Measurements from ENCODE around the gene TSKU. TPM values are rescaled to one million over a fixed set of nuclear protein-coding genes. Genes with fewer than 3 reads are reported as not detected.

The TSKU gene
- polyA plus RNA-seq, 3 donors = not detected

DNA sequence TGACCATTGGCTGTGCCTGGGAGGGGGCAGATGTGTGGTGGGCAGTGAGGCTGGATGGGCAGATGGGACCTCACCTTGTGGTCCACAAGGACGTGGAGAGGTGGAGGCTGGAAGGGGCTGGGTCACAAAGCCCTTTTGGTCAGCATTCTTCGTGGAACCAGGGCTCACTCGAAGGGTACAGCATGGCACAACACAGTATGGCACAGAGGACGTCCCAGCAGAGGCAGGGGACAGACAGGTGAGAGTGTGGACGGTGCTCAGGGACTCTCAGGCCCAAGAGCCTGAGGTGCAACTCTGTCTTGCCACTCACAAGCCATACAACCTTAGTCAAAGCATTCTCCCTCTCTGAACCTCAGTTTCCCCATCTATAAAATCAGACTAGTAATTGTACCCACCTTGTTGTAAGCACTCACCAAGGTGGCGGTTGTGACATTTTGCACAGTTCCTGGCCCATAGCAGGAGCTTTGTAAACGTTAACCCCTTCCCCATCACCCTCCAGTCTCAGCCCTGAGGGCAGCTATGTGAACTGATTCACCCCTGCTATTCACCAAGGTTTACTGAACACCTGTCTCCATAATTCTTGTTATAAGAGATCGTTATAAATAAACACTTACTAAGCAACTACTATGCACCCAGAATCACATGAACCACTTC is 11.6 kb upstream of the TSKU start:
- Histone ChIP-seq H3K9ac (ENCODE audit: insufficient read depth, low read length, poor library complexity, severe bottlenecking) (no peak overlapping the region), H4K20me1 (ENCODE audit: insufficient read depth, low read length) (no peaks in the 10 kb centered on the region), H3K4me3 (replicated peaks in 1 of 3; ENCODE audit: low read depth in 2 of 3, low read length in 3 of 3) (no peak overlapping the region), H3K27me3 (ENCODE audit: control insufficient read depth in 2 of 2, insufficient read depth in 2 of 2, low read length in 2 of 2) (peaks cover 4 to 17% of the 10 kb centered on the region in 2 donors), H3K4me2 (replicated peaks; ENCODE audit: extremely low read depth, low read length, poor library complexity, severe bottlenecking) (no peak overlapping the region), H3K36me3 (replicated peaks in 1 of 2; ENCODE audit: control insufficient read depth in 1 of 2, insufficient read depth in 2 of 2, low read length in 2 of 2) (no peaks in the 10 kb centered on the region), H2AFZ (ENCODE audit: insufficient read depth, low read depth, low read length, poor library complexity, severe bottlenecking) (no peak overlapping the region), H3K27ac (ENCODE audit: low read depth in 1 of 2, low read length in 2 of 2) (no peak overlapping the region), H3K4me1 (ENCODE audit: control insufficient read depth in 1 of 2, insufficient read depth in 2 of 2, low read length in 2 of 2) (peaks cover 26 to 31% of the 10 kb centered on the region in 2 donors), H3K9me3 (replicated peaks in 1 of 2; ENCODE audit: control insufficient read depth in 1 of 2, insufficient read depth in 1 of 2, low read length in 2 of 2) (peaks cover 12% of the 10 kb centered on the region in 2 donors), H3K79me2 (ENCODE audit: insufficient read depth, low read length) (no peaks in the 10 kb centered on the region)
- TF ChIP-seq, protein P1, sequence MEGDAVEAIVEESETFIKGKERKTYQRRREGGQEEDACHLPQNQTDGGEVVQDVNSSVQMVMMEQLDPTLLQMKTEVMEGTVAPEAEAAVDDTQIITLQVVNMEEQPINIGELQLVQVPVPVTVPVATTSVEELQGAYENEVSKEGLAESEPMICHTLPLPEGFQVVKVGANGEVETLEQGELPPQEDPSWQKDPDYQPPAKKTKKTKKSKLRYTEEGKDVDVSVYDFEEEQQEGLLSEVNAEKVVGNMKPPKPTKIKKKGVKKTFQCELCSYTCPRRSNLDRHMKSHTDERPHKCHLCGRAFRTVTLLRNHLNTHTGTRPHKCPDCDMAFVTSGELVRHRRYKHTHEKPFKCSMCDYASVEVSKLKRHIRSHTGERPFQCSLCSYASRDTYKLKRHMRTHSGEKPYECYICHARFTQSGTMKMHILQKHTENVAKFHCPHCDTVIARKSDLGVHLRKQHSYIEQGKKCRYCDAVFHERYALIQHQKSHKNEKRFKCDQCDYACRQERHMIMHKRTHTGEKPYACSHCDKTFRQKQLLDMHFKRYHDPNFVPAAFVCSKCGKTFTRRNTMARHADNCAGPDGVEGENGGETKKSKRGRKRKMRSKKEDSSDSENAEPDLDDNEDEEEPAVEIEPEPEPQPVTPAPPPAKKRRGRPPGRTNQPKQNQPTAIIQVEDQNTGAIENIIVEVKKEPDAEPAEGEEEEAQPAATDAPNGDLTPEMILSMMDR (IDR thresholded peaks at IDR 0.05) = no peak
- H3K4me3 Mint-ChIP-seq = peak overlapping the region in 1 of 2 donors; percentile 68
- H3K4me1 Mint-ChIP-seq = peaks cover 41% of the 10 kb centered on the region
- intact Hi-C loops (cut with micrococcal nuclease) = no loop called here
- peaks cover 33 to 62% (median 40%) of the 10 kb centered on the region in 3 donors for H3K27me3 Mint-ChIP-seq (ENCODE audit: low read depth in 3 of 3)
- H3K9me3 Mint-ChIP-seq = peaks cover 5 to 23% (median 18%) of the 10 kb centered on the region in 7 donors
- DNase-seq = no peak
- no peak overlapping the region for H3K27ac Mint-ChIP-seq
- peaks cover 0 to 7% of the 10 kb centered on the region in 2 donors for H3K36me3 Mint-ChIP-seq
- 91% methylated on average over 7 of the region's 8 CpGs for WGBS (ENCODE audit: insufficient coverage)

DNA sequence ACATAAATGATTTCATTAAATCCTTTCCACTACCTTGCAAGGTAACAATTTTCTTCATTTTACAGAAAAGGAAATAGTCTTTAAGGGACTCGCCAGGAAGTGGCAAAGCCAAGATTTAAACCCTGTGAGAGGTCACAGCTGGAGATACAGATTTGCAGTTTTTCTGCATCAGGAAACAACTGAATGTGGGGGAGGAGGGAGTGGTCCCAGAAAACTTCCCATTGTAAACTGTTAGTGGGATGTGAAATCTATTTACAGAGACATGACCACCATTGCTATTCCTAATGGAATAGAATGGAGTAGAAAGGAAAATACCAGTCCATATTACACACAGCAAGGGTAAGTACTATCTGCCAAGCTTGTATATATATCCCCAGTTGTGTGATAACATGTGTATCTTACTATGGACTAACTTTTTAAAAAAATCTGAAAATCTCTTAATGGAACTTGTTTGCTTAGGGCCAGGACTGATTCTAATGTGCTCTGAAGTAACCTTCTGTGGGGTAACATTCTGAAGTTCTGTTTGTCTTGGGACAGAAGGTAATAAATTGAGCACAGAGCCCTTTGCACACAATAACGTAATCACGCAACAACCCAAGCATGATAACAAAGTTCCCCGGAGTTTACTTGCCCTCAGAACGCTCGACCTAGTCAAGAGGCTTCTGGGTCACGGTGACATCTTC is 10.9 kb upstream of the TSKU start:
- no peak overlapping the region for H2AFZ ChIP-seq (ENCODE audit: insufficient read depth, low read depth, low read length, poor library complexity, severe bottlenecking)
- H3K79me2 ChIP-seq (ENCODE audit: insufficient read depth, low read length) = no peaks in the 10 kb centered on the region
- DNase-seq = no peak
- no peak overlapping the region for H3K4me2 ChIP-seq (replicated peaks; ENCODE audit: extremely low read depth, low read length, poor library complexity, severe bottlenecking)
- Mint-ChIP-seq H3K4me1 (peaks cover 36% of the 10 kb centered on the region), H3K36me3 (peaks cover 0 to 2% of the 10 kb centered on the region in 2 donors), H3K9me3 (peaks cover 12 to 30% (median 25%) of the 10 kb centered on the region in 7 donors), H3K27ac (no peak overlapping the region), H3K27me3 (ENCODE audit: low read depth in 3 of 3) (peaks cover 30 to 61% (median 39%) of the 10 kb centered on the region in 3 donors), H3K4me3 (peak overlapping the region in 1 of 2 donors; percentile 57)
- peaks cover 12 to 19% of the 10 kb centered on the region in 2 donors for H3K9me3 ChIP-seq (replicated peaks in 1 of 2; ENCODE audit: control insufficient read depth in 1 of 2, insufficient read depth in 1 of 2, low read length in 2 of 2)
- TF ChIP-seq, protein P1 (IDR thresholded peaks at IDR 0.05) = no peak
- peaks cover 7 to 20% of the 10 kb centered on the region in 2 donors for H3K27me3 ChIP-seq (ENCODE audit: control insufficient read depth in 2 of 2, insufficient read depth in 2 of 2, low read length in 2 of 2)
- no peak overlapping the region for H3K27ac ChIP-seq (ENCODE audit: low read depth in 1 of 2, low read length in 2 of 2)
- H4K20me1 ChIP-seq (ENCODE audit: insufficient read depth, low read length) = no peaks in the 10 kb centered on the region
- 75% methylated on average over 6 of the region's 7 CpGs for WGBS (ENCODE audit: insufficient coverage)
- no peaks in the 10 kb centered on the region for H3K36me3 ChIP-seq (replicated peaks in 1 of 2; ENCODE audit: control insufficient read depth in 1 of 2, insufficient read depth in 2 of 2, low read length in 2 of 2)
- peaks cover 25 to 28% of the 10 kb centered on the region in 2 donors for H3K4me1 ChIP-seq (ENCODE audit: control insufficient read depth in 1 of 2, insufficient read depth in 2 of 2, low read length in 2 of 2)
- H3K4me3 ChIP-seq (replicated peaks in 1 of 3; ENCODE audit: low read depth in 2 of 3, low read length in 3 of 3) = no peak overlapping the region
- no peak overlapping the region for H3K9ac ChIP-seq (ENCODE audit: insufficient read depth, low read length, poor library complexity, severe bottlenecking)
- intact Hi-C loops (cut with micrococcal nuclease) = no loop called here

Data from CD14-positive monocyte (primary cell).